HG02642 (cell line): Measurements from ENCODE around the gene ITGB5.

Experiments used
- ATAC-seq: cut with Tn5 transposase; IDR thresholded peaks from one replicate; pipeline ENCODE4 v1.9.1; 2021; ENCODE audit warnings: mild to moderate bottlenecking; ENCODE audit not compliant: unreplicated experiment, poor library complexity

The ITGB5 gene

DNA sequence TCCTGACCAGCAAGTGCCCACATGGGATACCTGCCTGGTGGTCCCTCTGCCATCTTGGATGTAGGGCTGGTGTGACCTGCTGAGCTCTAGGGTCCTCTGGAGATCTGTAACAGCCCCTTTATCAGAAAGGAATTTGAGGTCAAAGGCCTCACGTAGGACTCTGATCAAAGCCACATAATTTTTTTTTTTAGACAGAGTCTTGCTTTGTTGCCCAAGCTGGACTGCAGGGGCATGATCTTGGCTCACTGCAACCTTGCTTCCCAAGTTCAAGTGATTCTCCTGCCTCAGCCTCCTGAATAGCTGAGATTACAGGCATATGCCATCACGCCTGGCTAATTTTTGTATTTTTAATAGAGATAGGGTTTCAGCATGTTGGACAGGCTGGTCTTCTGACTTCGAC, 9.5 kb downstream of the ITGB5 start:
- ATAC-seq: no peak

DNA sequence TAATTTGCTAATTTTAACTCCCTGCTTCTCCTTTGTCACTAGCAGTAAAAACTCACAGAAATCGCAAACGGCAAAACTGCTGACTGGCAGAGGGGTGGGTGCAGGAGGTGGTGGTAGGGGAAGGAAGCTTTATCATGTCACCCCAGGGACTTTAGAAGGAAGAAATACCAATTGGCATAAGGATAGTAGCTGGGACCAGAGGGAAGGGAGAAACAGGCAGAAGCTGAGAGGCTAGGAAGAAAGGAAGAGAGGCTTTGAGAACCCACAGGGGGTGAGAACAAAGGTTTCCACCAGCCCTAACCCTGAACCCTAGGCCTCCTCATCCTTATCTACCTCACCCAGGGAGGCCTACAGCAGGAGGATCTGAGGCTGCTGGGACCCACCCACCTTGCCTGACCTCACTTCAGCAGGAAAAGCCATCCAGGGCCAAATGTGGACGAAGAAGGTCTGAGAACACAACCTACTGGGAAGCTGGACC, 10.7 kb downstream of the ITGB5 start:
- ATAC-seq: no peak

DNA sequence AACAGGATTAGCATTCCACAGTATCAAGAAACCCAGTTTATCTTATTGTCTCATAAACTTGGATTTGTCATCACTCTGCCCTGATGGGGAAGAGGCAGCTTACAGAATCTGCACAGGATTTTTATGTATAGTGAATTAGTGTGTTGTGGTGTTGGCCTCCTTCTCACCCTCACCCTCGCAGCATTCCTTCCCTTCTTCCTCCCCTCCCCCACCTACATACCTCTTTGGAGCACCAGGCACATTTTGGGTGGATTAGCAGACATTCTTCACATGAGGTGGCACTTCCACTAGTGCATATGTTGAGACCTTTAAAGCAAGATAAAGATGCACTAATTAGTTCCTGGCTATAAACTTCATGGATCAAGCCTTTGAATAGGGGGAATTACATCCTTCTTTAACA, 13.9 kb downstream of the ITGB5 start:
- ATAC-seq: no peak

DNA sequence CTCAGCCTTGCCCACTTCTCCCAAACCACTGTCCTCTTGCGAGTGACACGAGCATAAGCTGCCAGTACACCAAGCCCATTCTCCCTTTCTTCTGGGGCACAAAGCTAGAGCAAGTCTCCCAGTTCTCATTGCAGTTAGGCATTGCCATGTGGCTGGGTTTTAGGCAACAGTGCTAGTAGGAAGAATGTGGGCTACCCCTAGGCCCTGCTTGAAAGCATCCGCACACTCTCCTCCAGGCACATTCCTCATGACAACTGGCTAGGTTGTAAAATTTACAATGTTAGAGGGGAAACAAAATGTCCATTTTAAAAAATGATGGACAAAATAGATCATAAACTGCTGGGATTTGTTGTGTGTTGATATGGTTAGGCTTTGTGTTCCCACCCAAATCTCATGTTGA, 19.7 kb downstream of the ITGB5 start:
- no peak for ATAC-seq

DNA sequence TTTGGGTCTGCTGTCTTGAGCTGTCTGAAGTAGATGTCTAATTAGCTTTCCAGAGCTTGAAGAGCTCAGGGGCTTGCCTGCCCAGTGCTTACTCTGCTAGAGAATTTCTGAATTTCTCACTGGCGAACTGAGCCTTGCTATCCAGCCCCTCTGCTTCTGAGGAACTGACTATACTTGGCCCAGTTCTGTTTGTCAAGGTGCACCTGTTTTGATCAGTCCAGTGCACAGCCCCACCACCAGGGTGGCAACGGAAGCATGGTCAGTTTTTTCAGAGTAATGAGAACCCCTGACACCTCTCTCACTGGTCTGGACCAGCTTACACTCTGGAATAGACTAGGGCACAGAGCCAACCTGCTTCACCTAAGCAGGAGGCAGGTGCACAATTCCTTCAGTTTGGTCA, 25.2 kb downstream of the ITGB5 start:
- ATAC-seq: no peak

DNA sequence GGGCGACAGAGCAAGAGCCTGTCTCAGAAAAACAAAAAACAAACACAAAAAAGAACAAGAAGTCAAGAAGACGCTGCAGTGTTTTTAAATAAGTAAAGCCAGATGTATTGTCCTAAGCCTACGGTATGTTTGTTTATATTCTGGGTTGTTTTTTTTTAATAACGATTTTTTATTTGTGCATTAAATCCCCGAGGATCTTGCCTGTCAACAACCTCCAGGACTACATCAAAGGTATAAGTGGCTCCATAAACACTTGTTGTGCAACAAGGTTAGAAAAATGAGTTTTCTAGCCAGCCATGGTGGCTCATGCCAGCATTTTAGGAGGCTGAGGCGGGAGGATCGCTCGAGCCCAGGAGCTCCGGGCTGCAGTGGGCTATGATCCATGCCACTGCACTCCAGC, 26.1 kb downstream of the ITGB5 start:
- no peak for ATAC-seq

DNA sequence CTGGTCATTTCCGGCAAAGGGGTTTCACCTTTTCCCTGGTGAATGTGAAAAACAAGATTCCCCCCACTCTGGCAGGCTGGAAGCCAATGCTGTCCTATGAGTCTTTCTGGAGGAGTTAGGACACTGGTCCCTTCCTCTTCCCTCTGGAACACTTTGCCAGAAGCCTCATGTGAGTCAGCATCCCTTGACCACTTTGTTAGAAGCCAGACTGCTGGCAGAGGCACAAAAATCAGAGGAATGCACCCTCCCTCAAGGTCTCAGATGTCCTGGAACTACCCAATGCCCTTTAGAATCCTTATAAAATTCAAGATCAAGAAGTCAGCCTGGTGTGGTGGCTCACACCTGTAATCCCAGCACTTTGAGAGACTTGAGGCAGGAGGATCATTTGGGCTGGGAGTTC, 26.6 kb downstream of the ITGB5 start:
- no peak for ATAC-seq

DNA sequence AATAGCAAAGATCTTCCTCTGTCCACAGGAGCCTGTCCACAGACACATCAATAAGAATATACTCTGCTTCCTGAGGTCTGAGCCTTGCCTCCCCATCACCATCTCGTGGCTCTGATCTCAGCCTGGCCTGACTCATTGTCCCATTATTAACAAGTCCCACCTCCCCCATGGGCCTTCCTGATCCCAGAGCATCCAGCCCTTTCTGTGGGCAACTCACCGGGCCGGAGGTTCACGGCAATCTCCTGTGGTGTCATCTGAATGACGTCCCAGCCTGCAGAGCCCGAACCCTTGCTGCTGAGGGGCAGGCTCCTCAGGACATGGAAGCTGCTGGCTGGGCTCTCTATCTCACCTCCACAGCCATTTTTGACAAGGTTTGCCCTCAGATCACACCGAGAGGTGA, 28.1 kb downstream of the ITGB5 start:
- ATAC-seq: no peak

DNA sequence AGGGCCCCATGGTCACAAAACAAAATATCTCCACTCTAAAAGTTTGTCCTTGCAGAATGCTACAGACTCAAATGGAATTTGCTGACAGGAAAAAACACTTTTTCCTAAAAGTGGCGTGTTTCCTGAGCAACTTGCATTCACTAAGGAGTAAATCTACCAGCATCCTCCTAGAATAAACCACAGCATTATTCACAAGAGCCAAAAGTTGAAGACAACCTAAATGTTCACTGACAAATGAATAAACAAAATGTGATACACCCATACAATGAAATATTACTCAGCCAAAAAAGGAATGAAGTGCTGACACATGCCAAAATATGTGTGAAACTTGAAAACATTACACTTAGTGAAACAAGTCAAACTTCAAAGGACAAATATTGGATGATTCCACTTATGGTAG, 28.9 kb downstream of the ITGB5 start:
- no peak for ATAC-seq

DNA sequence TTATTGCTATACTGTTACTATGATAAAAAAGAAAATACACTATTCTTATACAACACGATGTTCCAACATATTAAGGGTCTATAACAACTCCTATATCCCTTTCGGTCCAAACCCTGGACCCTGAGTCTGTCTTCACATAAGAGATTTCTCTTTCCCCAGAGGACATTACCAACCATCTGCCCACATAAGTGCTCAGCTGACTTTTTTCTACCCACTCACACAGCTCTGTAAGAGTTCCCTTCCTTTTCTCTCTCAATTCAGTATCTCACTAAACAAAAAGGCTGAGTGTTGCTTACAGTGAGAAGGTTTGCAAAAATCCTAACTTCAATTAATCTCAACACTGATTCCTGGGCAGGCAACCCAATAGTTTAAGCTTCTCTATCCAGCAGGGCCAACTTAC, 30.5 kb downstream of the ITGB5 start:
- no peak for ATAC-seq

DNA sequence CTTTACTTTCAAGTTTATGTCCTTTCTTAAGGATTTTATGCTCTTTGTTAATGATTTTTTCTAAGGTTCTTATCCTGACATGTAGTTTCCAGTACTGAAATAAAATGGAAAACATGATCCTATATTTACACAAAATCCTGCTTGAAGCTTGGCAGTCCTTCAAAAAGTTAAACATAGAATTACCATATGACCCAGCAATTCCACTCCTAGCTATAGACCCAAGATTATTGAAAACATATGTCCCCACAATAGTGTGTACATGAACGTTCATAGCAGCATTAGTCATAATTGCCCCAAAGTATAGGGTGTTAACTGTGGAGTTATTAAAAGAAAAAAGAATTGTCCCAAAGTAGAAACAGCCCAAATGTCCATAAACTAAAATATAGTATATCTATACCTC, 33.2 kb downstream of the ITGB5 start:
- ATAC-seq: no peak

DNA sequence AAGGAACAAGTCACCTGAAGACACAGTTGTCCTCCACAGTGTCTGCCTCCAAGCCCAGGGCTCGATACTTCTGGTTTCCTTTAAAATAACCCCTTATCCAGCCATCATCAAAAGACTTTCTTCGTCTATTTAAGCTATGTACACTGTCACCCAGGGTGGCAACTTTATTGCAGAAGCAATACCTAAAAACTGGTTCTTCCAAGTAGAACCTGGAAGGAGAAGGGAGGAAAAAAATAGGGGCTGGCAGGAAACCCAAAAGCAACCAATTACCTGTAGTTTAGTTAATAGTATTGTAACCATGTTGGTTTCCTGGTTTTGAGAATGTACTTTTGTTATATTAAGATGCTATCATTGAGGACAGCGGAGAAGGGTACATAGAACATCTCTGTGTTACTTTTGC, 33.7 kb downstream of the ITGB5 start:
- no peak for ATAC-seq

DNA sequence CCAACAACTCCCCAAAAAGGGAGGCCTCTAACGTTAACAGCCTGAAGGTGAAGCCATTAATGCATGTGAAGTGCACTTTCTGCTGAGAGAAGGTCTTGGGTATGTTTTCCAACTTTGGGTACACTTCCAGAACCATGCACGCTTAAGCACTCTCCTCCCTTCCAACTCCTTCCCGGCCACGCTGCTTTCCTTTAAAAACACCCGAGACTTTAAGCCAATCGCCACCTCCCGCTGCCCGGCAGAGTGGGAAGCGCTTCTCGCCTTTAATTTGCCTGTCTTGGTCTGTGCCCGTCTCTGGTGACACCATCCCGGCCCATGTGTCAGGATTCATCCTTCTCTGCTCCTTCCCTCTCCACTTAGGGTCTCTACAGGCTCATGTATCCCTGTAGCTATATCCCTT, 35.3 kb downstream of the ITGB5 start:
- no peak for ATAC-seq

DNA sequence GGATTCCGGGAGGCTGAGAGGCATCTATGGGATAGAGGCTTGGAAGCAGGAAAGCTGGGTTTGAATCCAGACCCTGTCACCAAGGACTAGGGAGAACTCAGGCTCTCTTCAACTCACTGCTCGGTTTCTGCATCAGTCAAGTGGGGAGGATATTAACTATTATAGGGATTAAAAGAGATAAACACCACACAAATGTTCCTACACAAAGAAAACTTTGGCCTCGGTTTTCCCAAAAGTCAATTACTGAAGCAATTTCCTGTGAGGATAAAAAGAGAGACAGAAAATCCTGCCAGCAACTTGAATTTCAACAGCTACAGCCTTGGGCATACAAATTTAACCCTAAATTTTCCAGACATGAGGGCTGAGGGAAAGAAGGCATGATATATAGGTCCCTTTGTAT, 36.0 kb downstream of the ITGB5 start:
- no peak for ATAC-seq

DNA sequence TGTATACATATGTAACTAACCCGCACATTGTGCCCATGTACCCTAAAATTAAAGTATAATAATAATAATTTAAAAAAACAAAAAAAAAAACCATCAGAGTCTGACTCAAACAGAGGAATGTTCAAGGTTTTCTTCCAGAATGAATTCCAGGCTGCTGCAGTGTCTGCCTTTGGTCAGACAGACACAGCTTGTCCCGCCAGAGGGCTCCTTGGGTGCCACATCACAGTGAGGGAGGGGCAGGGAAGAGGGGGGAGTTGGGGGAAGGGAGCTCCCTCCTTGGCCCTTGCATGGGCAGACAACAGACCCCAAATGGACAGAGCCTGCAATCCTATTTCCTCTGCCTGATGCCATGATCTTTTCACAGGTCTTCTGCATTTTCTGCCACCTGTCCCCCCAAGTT, 36.5 kb downstream of the ITGB5 start:
- ATAC-seq: no peak

DNA sequence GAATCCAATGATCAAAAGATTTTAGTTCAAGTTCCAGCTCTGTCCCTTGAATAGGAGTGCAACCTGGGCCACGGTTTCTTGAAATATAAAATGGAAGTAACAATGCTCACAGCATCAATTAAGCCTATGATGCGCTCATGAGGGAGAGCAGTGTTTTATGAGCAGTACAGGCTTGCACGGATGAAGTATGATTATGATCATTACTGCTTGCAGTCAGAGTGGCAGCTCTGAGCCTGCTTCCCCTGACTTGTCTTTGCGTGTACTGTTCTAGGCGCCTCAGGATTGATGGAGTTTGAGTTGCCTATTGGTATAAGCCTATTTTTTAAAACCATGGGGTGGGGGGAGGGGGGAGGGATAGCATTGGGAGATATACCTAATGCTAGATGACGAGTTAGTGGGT, 37.0 kb downstream of the ITGB5 start:
- no peak for ATAC-seq

DNA sequence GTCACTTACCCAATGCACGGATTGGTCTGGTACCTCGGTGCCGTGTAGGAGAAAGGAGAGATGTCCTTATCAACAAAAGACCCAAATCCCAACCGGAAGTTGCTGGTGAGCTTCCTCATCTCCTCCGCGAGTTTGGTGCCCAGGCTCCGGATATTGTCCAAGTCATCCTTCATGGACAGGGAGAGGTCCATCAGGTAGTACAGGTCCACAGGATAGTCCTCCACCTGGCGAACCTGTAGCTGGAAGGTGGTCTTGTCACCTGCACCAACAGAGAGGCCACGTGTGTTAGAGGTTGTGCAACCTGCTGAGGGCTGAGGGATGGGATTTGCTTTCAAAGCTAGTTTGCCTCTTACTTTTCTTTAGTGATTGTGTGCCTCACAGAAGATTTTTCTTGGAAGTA, 38.9 kb downstream of the ITGB5 start:
- no peak for ATAC-seq

DNA sequence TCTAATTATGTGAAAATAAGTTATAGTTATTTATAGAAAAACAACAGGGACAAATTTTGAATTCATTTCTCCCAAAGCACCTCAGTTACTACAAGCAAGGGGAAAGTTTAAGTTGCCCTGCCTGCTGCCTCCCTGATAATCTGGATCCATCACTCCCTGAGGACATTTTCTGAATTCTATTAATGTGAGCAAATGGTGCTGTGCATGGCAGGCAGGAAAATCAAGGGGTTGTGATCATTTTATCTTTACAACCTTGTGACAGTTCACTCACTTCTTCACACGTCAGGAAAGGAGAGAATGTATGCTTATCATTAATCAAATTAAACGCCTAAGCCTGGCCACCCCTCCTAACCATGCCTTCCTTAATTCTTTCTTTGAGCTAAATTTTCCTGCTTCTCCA, 39.3 kb downstream of the ITGB5 start:
- ATAC-seq: no peak

DNA sequence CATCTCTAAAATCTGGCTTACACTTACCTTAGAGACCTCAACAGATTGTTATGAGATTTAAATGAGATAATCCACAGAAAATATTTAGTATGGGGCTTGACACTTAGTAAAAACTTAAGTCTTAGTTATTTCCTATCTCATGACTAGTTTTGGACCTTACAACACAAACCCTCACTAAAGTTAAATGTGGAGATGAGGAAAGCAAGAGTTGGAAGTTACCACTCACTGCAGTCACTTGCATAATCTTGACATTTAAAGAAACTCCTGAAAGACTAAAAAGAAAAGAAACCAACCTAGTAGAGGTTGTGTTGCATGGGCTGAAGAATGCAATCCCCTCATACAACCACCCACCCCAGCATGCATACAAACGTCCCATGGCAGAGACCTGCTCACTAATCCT, 40.1 kb downstream of the ITGB5 start:
- no peak for ATAC-seq

DNA sequence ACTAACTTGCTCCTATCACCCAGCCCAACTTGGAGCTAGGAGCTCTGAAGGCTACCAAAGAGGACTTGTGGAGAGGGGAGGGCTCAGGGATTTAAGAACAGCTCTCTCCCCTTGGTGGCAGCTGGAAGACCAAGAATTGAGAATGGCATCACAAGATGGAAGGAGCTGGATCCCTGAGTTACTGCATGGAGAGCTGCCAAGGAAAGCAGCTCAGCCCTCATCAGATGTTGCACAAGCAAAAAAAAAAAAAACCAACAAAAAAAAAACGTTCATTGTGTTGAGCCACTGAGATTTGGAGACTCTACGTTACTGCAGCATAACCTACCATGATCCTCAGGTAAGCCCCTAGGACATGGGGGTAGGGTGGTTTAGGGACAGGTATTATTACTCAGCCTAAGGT, 41.0 kb downstream of the ITGB5 start:
- ATAC-seq: no peak

DNA sequence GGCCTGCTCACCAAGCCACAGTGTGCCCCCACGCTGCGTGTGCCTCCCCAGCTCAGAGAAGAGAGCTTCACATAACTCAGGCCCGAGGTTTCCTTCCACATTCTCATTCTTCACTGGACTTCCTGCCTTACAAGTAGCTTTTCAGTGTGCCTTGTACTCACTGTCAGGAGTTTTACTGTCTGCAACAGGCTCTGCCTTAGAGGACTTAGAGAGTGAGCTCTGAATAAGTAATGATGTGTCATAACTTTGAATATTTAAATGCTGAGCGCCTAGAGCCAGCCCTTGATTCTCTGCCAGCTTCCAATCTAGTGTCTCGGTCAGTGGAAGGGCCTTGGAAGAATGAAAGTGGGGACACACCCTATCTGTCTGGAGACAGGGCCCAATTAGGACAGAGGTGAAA, 41.8 kb downstream of the ITGB5 start:
- ATAC-seq: no peak

DNA sequence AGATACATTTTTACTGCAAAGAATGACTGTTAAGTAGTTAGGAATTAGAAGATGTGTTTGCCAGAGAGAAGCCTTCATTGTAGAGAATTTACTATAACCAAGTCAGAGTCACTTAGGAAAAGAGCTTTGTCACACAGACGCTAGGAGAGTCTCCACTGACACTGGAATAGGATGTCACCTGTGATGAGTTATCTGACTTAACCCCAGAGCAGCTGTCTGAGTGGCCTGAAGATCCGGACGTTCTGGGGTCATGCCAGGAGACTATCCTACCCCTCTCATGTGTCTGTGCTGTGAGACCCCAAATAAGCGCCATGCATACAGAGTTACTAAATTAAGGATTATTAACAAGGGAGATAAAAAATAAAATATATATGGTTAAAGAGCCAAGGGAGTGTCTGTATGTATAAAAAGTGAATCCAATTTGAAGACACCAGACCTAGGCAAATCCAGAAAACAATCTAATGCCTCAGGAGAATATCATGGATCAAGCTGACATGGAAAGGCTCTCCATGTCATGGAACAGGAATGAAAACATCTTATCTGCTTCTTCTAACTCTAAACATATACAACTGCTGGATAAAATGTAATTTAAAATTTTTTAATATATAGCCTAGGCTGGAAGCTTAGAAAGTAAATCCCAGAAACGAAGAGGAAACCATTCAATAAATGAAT, 43.5 kb downstream of the ITGB5 start:
- ATAC-seq: no peak

DNA sequence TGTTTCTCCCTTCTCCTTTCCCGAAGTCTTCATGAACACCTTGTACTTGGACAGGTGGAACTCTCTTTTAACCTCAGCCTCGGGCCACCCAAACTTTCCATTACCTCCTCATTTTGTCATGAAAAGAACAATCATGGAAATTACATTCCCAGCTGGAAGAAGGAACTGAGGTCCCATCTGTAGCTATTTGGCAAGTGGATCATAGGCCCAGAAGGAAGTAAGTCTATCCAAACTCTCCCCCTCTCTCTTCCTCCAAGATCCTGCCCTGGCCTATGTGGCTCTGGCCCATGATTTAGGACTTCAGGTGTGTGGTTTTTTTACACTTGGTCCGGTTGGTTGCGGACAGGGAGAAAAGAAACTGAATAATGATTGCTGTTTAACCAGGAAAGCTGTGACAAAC, 44.1 kb downstream of the ITGB5 start:
- ATAC-seq: no peak
